Measurements from ENCODE around the gene AATF.

The AATF gene

GRCh38 chr17:36937959-36938565 is 10.7 kb upstream of the AATF start:
- TF ChIP-seq, protein P1, sequence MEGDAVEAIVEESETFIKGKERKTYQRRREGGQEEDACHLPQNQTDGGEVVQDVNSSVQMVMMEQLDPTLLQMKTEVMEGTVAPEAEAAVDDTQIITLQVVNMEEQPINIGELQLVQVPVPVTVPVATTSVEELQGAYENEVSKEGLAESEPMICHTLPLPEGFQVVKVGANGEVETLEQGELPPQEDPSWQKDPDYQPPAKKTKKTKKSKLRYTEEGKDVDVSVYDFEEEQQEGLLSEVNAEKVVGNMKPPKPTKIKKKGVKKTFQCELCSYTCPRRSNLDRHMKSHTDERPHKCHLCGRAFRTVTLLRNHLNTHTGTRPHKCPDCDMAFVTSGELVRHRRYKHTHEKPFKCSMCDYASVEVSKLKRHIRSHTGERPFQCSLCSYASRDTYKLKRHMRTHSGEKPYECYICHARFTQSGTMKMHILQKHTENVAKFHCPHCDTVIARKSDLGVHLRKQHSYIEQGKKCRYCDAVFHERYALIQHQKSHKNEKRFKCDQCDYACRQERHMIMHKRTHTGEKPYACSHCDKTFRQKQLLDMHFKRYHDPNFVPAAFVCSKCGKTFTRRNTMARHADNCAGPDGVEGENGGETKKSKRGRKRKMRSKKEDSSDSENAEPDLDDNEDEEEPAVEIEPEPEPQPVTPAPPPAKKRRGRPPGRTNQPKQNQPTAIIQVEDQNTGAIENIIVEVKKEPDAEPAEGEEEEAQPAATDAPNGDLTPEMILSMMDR (IDR thresholded peaks at IDR 0.05; ENCODE audit: low read depth, low read length, missing control alignments), result no peak
- H3K4me3 ChIP-seq (ENCODE audit: low read depth, low read length), result no peak overlapping the region
- DNase-seq (ENCODE audit: low read depth), result no peak

DNA sequence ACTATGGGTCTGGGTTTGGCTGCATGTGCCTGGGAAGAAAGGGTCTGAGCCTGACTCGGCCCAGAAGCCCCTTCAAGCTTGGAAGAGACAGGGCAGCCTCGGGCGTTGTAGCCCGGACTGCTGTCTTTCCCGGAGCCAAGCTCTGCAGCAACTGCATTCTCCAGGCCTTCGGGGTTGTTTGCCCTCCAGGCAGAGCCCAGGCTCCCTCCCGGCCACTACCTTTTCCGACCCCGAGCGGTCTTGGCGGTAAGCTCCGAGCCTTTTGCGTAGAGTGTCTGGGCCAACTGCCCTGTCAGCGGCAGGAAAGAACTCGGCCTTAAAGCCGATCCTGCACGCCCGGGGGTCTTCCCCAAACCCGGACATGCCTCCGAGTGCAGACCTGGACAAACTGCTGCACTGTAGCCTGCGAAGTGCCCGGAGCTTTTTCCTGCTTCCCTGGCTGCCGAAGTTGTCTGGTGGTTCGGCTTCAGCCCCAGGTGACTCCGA is 10.1 kb upstream of the AATF start:
- DNase-seq (ENCODE audit: low read depth), result no peak
- TF ChIP-seq, protein P1 (IDR thresholded peaks at IDR 0.05; ENCODE audit: low read depth, low read length, missing control alignments), result no peak
- no peak overlapping the region for H3K4me3 ChIP-seq (ENCODE audit: low read depth, low read length)

- no peak for DNase-seq (ENCODE audit: low read depth)
- no peak overlapping the region for H3K4me3 ChIP-seq (ENCODE audit: low read depth, low read length)
- TF ChIP-seq, protein P1 (IDR thresholded peaks at IDR 0.05; ENCODE audit: low read depth, low read length, missing control alignments), result no peak
Measured at GRCh38 chr17:36939052-36939801, 9.5 kb upstream of the AATF start.

- DNase-seq (ENCODE audit: low read depth), result no peak
- H3K4me3 ChIP-seq (ENCODE audit: low read depth, low read length), result no peak overlapping the region
- TF ChIP-seq, protein P1 (IDR thresholded peaks at IDR 0.05; ENCODE audit: low read depth, low read length, missing control alignments), result no peak
Measured at GRCh38 chr17:36939802-36940312, 8.9 kb upstream of the AATF start.

GRCh38 chr17:36940313-36941264 is 8.2 kb upstream of the AATF start:
- TF ChIP-seq, protein P1 (IDR thresholded peaks at IDR 0.05; ENCODE audit: low read depth, low read length, missing control alignments), result no peak
- H3K4me3 ChIP-seq (ENCODE audit: low read depth, low read length), result no peak overlapping the region
- no peak for DNase-seq (ENCODE audit: low read depth)

DNA sequence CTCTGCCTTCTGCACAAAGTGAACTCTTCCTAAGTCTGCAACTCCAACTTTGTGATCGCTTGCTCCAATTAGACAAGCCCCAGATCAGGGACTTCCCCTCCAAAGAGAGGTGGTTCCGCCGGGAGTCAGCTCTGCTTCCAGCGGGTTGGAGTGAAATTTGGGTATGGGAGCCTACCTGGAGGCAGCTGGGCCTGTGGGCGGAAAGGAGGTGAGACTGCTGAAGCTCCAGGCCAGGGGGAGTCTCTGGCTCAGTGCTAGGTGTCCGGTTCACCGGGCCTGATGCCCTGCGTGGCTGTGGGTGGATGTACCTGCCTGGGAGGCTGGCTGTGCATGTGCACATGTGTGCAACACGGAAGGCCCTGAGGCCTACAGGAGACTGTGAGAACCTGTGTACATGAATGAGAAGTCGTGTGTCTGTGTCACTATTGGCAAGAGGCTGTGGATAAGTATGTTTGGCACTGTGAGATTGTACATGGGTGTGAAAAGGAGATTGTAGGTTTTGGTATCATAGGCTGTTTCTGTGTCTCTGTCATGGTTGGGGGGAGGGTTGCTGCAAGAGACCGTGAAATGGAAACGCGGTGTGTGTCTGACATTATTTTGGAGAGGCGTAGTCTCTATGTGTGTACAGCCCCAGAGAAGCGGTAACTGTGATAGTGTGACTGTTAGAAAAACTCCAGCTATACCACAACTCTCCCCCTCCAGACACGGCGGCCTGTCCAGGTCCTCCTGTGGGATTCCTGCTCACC is 7.3 kb upstream of the AATF start:
- H3K4me3 ChIP-seq (ENCODE audit: low read depth, low read length), result no peak overlapping the region
- DNase-seq (ENCODE audit: low read depth), result no peak
- TF ChIP-seq, protein P1 (IDR thresholded peaks at IDR 0.05; ENCODE audit: low read depth, low read length, missing control alignments), result no peak
